SHP77 treated with DMSO at 0.1 percent for 48 hours (cell line): Measurements from ENCODE around the gene NXT1.
A peak's percentile ranks its signal among the peaks of the same experiment; 100 is the strongest.

Experiments used
- DNase-seq: peaks from one replicate; lab custom pipeline; 2025; lab: John Stamatoyannopoulos, UW

The NXT1 gene

DNA sequence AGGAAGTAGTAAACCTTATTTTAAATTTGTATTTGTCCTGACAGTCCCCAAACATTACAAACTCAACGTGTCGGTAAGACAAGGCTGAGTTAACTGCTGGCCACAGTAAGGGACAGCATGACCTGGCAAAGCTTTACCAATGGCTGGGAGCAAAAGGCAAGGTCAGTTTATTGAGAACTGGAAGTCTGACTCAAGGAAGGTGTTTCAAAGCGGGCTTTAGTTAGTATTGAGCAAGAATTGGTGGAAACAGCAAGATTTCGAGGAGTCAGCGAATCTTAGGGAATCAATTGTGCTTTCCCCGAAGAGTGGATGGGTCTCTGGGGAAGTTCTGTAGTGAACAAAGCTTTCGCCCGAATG, 10.5 kb downstream of the NXT1 start:
- no peak for DNase-seq

GRCh38 chr20:23361476-23362391, 11.1 kb downstream of the NXT1 start, which contains the start of gene GZF1:
Gene GZF1 (plus strand): TSS chr20:23362182. CDS start chr20:23364384, 2,202 bp downstream.
- DNase-seq, result peak; percentile 94

DNA sequence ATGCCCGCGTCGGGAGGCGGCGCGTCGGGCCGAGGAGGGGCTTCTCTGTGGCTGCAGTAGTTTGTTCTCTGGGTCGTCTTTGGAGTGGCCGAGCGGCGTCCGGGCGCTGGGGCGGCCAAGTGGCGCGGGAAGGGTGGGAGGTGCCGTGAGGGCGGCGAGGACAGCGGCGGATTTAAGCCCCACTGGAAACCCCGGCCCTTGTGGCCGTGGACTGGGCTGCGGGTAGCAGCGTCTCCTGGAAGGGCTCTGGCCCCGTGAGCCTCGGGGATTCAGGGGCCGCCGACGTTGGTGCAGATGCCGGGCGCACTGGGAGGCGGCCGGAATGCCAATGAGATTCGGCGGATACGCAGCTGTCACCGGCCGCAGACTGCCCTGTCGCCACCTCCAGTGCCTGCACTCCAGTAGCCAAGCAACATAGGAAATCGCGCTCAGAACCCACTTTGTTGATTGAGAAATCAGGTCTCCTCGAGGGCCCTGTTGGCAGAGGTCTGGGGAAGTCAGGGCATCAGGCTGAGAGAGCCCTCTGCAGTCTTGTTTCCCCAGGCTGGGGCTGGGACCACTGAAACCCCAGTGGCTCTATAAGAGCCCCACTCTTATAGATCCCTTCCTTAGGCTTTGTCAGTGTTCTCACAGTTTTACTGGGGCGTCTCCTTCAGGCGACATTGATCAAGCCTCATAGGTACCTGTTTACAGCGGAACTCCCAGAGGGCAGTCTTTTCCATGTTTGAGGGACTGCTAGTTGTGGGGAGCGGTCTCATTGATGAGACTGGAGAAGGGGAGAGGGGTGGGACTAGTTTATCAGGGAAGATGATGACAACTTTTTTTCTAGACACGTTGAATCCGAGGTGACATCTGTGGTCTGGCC, 12.0 kb downstream of the NXT1 start:
- DNase-seq, result no peak

DNA sequence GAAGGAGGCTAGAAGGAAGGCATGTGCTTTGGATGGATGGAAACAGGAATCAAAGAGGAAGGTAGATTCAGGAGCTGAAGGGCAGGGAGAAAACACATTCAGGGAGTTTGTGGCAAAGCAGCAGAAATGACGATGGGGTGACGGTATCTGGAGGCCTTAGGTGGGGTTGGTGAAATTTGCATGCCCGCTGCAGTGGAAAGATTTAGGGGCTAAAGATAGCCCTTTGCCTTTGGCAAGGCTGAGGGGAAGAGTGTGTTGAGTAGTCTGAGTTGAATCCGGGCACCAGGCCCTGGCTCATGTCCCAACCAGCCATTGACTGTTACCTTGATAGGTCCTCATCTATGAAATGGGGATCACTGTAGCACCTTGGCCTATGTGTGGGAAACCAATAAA, 12.7 kb downstream of the NXT1 start:
- no peak for DNase-seq

GRCh38 chr20:23365390-23366165, 15.0 kb downstream of the NXT1 start:
- no peak for DNase-seq

DNA sequence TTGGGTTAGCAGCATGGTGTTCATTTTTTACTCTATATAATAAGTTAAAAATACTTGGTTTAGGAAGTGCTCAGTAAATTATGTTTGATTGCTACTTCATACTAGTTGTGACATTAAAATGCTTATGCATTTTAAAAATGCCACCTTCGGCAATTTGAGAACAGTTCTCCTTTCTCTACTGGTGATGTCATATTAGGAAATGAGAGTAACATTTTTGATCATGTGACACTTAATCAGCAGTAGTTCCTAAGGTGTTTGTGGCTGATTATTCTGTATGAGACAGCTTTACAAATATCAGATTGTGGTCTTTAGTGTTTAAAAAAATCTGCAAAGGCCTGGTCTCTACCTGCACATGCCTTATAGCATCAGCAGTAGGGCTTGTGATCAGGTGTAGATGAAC, 15.8 kb downstream of the NXT1 start:
- no peak for DNase-seq

DNA sequence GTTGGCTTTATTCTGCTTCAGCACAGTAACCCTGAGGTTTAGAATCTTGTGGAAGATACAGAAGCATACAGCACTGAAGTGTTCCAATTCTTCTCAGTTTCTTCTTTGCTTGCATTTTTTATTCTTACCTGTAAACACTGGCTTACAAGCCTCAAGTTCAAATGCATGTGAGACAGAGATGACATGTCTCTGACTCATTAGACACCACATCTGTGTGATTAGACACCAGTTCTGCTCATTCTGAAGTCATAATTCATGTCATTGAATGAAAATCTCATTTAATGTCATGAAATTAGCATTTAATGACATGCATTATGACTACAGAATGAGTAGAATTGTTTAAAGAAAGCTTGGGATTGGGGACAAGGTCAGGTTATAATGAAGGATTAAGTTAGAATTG, 17.2 kb downstream of the NXT1 start:
- no peak for DNase-seq

- DNase-seq, result no peak
Observed at GRCh38 chr20:23368316-23369071, 17.9 kb downstream of the NXT1 start.

DNA sequence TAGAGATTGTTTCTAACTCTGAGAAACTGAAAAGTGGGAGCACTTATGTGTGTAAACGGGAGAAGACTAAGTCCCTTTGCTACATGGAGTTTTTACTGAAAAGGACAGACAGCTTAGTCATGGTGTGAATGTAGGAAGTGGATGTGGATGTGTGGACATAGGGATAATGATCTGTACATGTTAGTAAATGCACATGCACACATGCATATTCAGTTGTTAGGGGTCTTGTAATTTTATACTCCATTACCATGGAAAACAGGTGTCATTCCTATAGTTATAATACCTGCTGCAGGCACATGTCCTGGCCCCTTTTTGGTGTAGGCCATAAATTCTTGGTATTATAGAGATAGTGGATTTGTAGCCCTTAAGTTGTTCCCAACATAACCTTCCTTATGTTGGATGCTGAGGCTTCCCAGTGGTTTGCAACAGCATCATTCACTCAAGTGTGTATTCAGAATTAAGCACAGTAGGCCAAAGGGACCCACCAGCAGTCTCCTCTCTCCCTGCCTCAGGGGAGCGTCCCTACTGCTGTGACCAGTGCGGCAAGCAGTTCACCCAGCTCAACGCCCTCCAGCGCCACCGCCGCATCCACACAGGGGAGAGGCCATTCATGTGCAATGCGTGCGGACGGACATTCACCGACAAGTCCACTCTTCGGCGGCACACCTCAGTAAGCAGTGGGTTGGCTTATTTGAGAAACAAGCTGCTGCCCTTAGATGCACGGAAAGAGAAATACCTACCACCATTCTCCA, 18.7 kb downstream of the NXT1 start:
- no peak for DNase-seq

GRCh38 chr20:23370274-23370673, 19.7 kb downstream of the NXT1 start:
- no peak for DNase-seq

GRCh38 chr20:23370873-23371272, 20.3 kb downstream of the NXT1 start:
- DNase-seq, result no peak

DNA sequence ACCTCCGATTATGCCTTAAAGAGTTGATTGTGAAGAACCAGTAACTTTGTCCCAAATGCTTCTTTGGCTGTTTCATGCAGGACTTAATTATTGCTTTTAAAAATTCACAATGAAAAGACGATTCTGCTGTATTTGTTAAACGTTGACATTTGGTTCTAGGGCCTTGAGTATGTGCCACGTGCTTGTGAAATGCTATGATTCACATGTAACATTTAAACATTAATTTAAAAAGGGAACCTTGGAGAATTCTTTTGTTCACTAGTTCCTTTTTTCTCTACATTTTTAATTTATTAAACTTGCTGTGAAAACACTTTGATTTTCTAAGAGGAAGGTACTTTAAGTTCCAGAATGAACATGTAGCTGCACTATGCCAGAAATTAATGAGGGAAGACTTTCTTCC, 20.9 kb downstream of the NXT1 start:
- DNase-seq, result no peak

- DNase-seq, result no peak
Observed at GRCh38 chr20:23374441-23374840, 23.9 kb downstream of the NXT1 start.

- DNase-seq, result no peak
Observed at GRCh38 chr20:23375827-23376226, 25.2 kb downstream of the NXT1 start.

- DNase-seq, result no peak
Observed at GRCh38 chr20:23379772-23380171, 29.2 kb downstream of the NXT1 start.

GRCh38 chr20:23381876-23382275, 31.3 kb downstream of the NXT1 start:
- DNase-seq, result no peak

- DNase-seq, result no peak
Observed at GRCh38 chr20:23386304-23387117, 35.9 kb downstream of the NXT1 start.

GRCh38 chr20:23387118-23387443, 36.5 kb downstream of the NXT1 start:
- DNase-seq, result no peak

DNA sequence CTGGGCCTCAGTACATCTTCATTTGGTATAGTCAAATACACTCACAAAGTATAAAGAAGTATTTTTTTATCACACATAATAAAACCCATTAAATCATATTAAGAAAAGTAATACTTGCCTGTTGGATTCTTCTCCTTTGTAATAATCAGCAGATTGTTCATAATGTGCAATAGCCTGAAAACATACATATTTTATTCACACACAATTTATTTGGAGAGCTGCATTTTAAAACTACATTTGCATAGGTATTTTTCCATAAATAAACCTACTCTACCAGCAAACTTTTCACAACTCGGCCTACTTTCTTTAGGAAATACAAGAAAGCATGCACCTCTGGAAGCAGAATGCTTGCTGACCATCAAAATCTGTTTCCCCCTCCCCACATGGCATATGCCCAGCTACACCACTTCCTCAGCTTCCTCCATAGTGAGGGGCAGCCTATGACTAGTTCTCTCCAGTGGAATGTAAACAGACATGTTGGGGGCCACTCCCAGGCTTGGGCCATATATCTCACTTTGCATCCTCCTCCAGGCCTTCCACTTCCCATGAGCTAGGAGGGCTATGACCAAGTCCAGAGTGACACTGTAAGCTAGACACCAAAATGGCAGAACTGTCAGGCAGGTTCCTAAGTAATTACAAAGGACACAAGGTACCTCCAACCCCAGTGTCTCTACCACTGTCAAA, 39.6 kb downstream of the NXT1 start:
- DNase-seq, result no peak
